ENCODE measurements around the gene LCN10. TPM values are rescaled to one million over a fixed set of nuclear protein-coding genes. Genes with fewer than 3 reads are reported as not detected.
"Not testable (repeated sequence)": the region's sequence is repeated elsewhere in the genome, so short reads cannot be mapped to it uniquely, and the experiment has no call there.

The LCN10 gene
- total RNA-seq, 1 donor from 2014 or later: not detected

DNA sequence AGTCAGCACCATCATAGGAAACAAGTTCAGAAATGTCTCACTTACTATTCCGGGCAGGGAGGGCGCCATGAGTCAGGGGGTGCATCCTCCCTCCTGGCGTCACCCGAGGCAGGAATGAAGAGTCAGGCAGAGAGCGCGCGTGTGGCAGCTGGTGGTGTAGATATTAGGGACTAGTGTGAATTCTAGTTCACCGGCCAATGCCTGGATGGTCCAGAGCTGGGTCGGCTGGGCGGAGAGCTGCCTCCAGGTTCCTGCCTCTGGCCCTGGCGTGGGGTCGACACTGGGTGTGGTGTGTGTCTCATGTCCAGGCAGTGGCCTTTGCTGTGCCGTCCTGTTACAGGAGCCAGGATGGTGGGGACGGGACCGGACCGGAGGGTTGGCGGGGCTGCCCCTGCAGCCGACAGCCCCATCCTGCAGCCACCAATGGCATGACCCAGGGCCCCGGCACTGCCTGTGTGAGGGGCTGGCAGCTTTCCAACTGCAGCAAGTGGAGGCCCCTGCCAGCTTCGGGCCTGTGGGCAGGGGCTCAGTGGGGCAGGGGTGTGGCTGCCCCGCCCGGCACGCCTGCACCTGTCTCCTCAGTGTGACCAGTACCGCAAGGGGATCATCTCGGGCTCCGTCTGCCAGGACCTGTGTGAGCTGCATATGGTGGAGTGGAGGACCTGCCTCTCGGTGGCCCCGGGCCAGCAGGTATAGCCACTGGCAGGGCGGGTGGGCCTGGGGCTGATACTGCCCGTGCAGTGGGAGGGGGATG, 21.2 kb downstream of the LCN10 start:
- DNase-seq (ENCODE audit: low read depth): peak; percentile 55

DNA sequence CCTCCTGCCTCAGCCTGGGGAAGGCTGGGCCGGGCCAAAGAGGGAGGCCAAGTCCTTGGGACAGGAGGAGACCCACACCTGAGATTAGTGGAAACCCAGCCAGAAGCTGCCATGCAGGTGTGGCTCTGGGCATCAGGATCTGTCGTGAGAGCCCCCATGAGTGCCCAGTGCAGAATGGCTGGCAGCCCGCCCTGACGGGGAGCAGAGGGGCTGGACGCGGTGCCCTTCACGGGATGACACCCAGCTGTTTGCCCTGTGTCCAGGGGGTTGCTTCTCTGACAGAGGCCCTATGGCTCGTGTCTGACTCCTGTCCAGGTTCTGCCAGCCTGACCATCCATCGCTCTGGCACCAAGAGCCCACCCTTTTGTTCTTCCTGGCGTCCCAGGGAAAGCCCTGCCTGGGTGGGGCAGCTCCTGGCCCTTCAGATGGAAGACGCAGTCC, 21.8 kb downstream of the LCN10 start:
- DNase-seq (ENCODE audit: low read depth): no peak

GRCh38 chr9:136720251-136720897, 22.4 kb downstream of the LCN10 start:
- no peak for DNase-seq (ENCODE audit: low read depth)

DNA sequence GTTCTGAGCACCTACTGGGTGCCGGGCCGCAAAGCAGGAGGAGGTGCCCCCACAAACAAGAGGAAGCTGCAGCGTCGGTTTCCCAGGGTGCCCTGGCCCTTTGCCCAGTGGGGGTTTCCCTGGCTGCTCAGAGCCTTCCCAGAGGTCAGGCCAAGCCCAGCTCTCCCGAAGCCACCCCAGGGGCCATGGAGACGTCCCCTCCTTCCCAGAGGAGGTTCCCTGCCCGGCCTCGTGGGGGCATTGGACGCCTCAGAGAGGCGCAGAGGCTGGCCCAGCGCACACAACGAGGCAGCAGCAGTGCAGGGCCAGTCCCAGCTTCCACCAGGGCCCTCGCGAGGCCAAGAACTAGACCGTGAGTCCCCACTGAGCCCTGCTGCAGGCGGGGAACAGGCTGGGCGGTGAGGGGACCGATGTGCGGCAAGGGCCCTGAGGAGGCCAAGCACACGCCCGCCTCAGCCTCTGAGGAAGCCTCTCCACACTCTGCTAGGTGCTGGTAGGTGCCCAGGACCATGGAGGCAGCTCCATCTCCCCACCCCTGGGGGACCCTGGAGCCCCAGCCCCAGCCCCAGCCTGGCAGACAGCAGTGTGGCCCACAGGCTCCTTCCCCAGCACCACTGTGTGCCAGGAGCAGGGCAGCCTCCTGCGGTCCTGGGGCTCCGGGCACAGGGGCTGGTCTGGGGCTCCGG, 23.4 kb downstream of the LCN10 start:
- DNase-seq (ENCODE audit: low read depth): no peak

DNA sequence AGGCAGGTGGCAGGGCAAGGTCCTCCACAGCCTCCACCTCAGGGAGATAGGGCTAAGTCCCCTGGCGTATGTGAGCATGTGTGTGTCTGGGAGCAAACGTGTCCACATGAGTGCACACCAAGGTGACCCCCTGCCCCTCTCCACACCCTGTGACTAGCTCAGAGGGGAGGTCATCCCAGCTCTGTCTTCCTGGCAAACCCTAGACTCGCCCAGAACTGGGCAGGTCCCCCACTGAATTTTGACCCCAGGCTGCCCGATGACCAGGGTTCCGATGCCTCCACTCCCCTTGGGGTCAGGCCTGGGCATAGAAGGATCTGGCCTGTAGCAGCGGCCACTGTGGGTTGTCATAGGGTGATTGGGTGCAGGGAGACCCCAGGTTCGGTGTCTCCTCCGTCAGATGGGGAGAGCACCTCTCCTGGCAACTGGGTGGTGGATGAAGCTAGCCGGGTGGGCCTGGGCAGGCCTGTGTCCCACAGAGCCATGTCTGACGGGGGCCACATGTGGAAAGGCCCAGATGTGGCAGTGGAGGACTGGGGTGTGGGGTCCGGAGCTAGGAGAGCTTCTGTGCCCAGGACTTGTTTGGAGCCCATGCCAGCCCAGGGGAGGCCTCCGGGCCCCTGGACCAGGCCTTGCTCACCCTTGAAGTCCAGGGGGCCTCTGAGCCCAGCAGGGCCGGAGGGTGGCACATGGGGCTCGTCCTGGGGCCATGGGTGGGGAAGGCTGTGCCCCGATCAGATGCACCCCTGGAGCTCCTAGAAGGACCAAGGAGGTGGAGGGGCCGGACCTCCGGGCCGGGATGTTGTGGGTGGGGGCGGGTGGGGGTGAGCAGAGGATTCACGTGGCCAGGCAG, 24.2 kb downstream of the LCN10 start:
- no peak for DNase-seq (ENCODE audit: low read depth)

DNA sequence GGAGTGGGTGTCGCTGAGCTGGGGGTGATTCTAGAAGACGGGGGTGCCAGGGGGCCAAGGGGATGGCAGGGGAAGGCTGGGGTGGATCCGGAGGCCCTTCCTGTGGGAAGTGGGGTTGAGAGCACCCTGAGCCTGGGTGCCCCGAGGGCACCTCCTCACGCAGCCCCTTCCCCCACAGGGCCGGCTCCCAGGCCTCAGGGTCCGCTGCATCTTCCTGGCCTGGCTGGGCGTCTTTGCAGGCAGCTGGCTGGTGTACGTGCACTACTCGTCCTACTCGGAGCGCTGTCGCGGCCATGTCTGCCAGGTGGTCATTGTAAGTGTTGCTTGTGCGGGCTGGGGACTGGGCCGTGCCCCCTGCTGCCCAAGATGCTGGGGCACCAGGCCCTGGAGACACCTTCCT, 25.3 kb downstream of the LCN10 start:
- no peak for DNase-seq (ENCODE audit: low read depth)

- no peak for DNase-seq (ENCODE audit: low read depth)
Observed at GRCh38 chr9:136714893-136715274, 27.9 kb downstream of the LCN10 start.

- DNase-seq (ENCODE audit: low read depth): no peak
Observed at GRCh38 chr9:136714096-136714892, 28.4 kb downstream of the LCN10 start.

DNA sequence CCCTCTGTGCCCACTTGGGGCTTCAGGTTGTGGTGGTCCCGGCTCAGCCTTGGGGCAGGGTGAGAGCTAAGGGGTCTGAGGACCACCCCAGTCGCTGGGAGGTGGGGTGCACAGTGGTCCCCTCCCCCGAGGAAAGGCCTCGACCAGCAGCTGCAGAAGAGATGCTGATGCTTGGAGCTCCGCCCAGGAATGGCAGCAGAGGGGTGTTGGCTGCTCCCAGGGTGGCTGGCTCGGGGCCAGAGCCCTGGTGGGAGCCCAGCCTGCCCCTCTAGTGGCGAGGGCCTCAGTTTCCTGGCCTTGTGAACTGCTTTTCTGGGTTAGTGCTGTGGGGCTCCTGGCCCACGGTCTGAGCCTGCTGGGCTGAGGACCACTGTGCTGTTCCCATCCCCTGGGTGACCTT, 29.2 kb downstream of the LCN10 start:
- no peak for DNase-seq (ENCODE audit: low read depth)

GRCh38 chr9:136712690-136713544, 29.8 kb downstream of the LCN10 start:
- DNase-seq (ENCODE audit: low read depth): no peak

DNA sequence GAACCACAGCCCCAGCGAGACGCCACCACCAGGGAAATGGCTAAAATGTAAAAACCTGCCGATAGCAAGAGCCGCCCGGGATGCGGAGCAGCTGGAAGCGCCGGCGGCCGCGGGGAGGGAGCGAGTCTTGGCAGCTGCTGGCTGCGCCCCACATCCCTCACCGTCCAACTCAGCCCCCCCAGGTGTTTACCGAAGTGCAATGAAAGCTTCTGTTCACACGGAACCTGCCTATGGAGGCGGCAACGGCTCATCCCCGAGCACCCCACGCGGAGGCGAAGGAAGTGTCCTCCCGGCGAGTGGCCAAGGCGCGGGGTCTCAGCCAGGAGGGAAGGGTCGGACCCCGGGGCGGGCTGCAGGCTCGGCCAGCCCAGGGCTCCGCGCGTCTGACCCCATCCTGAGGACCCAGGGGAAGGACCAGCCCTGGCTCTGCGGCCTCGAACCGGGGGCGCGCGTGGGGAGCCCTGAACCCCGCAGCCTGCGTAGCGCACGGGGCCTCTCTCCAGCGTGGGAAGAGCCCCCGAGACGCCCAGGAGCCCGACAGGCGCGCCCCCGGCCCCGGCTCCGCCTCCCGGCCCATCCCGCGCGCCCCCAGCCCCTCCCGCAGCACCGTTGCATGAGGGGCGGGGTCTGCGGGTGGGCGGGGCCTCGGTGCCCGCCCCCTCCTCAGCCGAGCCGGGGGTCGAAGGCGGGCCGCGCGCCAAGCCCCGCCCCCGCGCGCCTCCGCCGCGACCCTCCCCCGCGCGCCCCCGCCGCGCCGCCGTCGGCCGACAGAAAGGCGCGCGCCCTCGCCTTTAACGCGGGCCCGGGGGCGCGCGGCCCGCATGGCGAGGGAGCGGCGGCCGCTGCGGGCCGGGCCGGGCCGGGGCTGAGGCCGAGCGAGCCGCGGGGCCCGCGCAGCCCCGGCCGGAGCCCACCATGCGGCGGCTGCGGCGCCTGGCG, 30.7 kb downstream of the LCN10 start, which contains the start of gene DIPK1B:
Gene DIPK1B, plus strand, starts transcription at position 822 of the 939 bp plus-strand sequence. Its CDS starts 94 bp downstream, at position 916.
- DNase-seq (ENCODE audit: low read depth): no peak

GRCh38 chr9:136711219-136711648, 31.5 kb downstream of the LCN10 start:
- not testable (repeated sequence) for DNase-seq (ENCODE audit: low read depth)

DNA sequence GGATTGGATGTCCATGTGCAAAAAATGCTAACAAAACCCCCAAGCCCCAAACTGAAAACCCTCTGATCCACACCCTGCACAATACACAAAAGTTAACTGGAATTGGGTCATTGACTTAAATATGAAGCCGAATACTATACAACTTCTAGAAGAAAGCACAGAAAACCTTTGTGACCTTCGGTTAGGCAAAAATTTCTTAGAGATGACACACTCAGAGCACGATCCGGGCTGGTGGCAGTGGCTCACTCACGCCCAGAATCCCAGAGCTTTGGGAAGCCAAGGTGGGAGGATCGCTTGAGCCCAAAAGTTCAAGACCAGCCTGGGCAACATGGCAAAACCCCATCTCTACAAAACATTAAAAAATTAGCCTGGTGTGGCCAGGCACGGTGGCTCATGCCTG, 32.2 kb downstream of the LCN10 start:
- no peak for DNase-seq (ENCODE audit: low read depth)

DNA sequence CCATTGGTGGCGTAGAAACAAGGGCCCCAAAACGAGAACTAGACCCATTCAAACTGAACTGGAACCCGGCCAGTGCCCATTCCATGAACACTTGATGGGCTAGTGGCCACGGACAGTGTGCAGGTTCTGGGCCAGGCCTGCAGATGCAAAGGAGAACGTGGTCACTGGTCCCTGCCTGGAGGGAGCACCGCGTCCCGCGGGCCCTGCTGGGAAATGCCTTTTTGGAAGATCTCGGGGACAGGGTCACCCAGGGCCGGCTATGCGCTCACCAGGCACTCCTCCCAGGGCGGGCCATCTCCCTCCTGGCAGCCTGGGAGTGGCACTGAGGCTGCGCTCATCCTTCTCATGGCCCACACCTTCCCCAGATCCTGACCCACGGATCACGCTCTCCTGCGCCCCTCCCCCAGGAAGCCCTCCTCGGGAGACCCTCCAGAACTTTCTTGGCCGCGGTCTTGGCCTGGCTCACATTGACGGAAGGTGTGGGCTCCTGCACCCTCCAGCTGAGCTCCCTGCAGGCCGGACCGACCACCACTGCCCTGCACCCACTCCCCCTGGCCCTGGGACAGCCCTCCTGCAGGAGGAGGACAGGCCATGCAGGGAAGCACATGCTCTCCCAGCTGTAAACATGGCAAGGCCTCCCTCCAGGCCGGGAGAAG, 33.2 kb downstream of the LCN10 start:
- DNase-seq (ENCODE audit: low read depth): no peak

- no peak for DNase-seq (ENCODE audit: low read depth)
Observed at GRCh38 chr9:136707849-136708517, 34.8 kb downstream of the LCN10 start.

DNA sequence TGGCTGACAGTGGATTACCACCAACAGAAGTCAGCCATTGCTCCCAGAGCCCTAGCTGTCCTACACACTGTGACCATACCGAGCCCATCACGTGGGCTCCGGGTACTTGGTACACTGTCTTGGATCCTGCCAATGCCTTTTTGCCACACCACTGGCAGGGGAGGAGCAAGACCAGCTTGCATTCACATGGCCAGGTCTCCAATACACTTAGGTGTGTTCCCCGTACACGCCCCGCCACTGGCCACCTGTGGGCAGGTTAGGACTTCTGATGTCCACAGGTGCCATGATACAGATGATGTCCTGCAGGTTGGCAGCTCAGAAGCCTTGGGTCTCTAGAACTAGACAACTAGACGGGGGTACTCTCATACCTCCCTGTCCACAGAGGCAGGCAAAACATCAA, 35.7 kb downstream of the LCN10 start:
- DNase-seq (ENCODE audit: low read depth): no peak

- no peak for DNase-seq (ENCODE audit: low read depth)
Observed at GRCh38 chr9:136705564-136705963, 37.2 kb downstream of the LCN10 start.

Data from myocyte (in vitro differentiated cells).